Stimulated activated CD4-positive, alpha-beta T cell treated with anti-CD3 and anti-CD28 coated beads, Interleukin-4, amount 100 ng/mL, for 1 hour (primary cell): ENCODE measurements around the gene PRR12.

Experiments
- DNase-seq: peaks from one replicate; pipeline ENCODE4 v3.0.0-alpha.2; 2020

The PRR12 gene

DNA sequence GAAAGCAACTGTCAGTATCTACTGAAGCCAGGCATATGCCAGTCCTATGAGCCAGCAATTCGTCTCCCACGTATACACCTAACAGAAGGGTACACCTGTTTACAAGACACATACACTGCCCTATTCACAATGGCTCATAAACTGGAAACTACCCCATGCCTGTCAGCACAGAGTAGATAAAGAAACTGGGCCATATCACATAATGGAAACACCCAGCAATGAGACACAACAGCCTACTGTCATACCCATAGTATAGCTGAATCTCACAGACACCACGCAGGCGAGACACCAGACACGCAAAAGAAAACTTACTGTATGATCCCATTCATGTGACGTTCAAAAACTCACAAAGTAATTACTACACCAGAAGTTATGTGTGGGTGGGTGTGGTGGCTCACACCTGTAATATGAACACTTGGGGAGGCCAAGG, 26.4 kb upstream of the PRR12 start:
- peak; percentile 52 for DNase-seq

- no peak for DNase-seq
Measured at GRCh38 chr19:49565261-49565660, 25.7 kb upstream of the PRR12 start.

DNA sequence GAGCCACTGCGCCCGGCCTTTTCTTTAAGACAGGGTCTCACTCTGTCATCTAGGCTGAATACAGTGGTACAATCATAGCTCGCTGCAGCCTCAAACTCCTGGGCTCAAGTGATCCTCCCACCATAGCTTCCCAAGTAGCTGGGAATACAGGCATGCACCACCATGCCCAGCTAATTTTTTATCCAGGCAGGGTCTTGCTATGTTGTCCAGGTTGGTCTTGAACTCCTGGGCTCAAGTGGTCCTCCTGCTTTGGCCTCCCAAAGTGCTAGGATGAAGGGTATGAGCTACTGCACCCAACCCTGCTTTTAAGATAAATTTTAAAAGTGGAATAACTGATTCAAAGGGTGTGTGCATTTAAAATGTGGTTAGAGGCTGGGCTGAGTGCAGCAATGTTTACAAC, 24.7 kb upstream of the PRR12 start:
- DNase-seq, result no peak

- peak; percentile 32 for DNase-seq
Measured at GRCh38 chr19:49567861-49568441, 23.0 kb upstream of the PRR12 start.

- DNase-seq, result peak; percentile 51
Measured at GRCh38 chr19:49570138-49570856, 20.7 kb upstream of the PRR12 start.

DNA sequence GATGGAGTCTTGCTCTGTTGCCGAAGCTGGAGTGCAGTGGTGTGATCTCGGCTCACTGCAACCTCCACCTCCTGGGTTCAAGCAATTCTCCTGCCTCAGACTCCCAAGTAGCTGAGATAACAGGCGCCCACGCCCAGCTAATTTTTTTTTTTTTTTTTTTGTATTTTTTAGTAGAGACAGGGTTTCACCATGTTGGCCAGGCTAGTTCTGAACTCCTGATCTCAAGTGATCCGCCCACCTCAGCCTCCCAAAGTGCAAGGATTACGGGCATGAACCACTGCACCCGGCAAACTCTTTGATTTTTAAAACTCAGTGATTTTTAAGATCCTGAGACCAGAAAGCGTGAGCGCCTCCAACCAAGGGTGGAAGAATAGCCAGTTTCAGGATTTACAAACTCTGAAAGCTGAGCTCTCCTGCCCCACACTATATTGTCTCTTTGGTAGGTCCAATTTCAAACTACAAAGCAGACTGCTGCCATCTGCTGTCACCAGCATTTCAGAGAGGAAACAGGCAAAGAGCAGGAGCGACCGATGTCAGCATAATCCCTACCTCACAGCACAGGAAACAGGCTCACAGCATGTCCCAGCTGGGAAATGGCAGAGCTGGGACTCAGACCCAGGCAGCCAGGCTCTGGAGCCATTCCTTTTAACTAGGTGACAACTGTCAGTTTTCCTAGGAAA, 19.8 kb upstream of the PRR12 start:
- no peak for DNase-seq

- no peak for DNase-seq
Measured at GRCh38 chr19:49573009-49573408, 18.0 kb upstream of the PRR12 start.

DNA sequence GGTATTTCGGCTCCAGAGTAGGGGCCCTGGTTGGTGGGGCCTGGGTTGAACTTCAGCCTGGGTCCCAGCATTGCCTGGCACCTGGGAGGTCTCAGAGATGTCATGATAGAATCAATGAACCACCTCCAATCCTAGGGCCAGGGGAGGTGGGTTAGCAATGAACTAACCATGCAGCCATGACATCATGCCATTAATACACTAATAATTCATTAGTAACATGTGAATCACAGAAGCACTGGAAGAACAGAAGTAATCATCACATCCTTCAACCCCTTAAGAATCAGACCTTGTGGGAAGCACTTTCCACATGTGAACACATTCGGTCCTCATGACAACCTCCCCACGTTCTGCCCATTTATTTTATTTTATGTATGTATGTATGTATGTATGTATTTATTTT, 17.6 kb upstream of the PRR12 start:
- DNase-seq, result no peak

- DNase-seq, result no peak
Measured at GRCh38 chr19:49574206-49574755, 16.7 kb upstream of the PRR12 start.

DNA sequence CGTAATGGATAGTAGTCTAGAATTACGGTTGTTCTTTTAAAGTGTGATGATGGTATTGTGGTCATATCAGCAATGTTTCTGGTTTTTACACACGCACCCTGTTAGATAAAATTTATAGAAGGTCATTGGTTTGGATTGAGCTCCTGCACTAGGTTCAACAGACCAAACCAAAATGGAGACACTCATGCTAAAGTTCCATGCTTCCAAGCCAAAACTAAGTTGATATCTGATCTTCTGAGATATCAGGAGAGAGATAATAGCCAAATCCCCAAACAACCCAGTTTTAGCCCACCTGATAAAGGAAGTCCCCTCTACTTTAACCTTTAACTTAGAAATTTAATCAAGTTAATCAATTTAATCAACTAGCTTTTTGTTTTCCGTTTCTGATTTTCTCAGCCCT, 11.8 kb upstream of the PRR12 start:
- no peak for DNase-seq

- DNase-seq, result no peak
Measured at GRCh38 chr19:49579947-49580263, 11.1 kb upstream of the PRR12 start.

GRCh38 chr19:49580264-49581006, 10.5 kb upstream of the PRR12 start, which contains the start of gene NOSIP:
Gene NOSIP (minus strand): TSS chr19:49580556. CDS start chr19:49560691, 19,865 bp downstream.
- DNase-seq, result peak; percentile 94

- no peak for DNase-seq
Measured at GRCh38 chr19:49581007-49581508, 9.9 kb upstream of the PRR12 start, which contains the start of gene PRRG2. Gene PRRG2 (plus strand): TSS chr19:49581316. CDS start chr19:49583220, 1,904 bp downstream.

DNA sequence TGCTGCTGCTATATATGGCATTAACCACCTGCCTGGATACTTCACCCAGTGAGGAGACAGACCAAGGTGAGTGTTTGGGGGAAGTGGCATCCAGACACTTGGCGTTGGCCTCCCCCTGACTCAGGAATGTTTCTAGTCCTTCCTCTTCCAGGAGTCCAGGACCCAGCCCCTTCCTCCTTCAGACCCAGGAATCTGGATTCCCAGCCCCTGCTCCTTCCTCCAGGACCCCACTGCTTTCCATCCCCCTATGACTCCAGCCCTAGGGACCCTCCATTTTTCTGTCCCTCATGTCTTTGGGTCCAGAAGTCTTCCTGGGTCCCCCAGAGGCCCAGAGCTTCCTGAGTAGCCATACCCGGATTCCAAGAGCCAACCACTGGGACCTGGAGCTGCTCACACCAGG, 7.7 kb upstream of the PRR12 start:
- DNase-seq, result no peak

GRCh38 chr19:49585023-49585422, 6.0 kb upstream of the PRR12 start:
- DNase-seq, result no peak

- DNase-seq, result no peak
Measured at GRCh38 chr19:49587227-49587626, 3.8 kb upstream of the PRR12 start.

DNA sequence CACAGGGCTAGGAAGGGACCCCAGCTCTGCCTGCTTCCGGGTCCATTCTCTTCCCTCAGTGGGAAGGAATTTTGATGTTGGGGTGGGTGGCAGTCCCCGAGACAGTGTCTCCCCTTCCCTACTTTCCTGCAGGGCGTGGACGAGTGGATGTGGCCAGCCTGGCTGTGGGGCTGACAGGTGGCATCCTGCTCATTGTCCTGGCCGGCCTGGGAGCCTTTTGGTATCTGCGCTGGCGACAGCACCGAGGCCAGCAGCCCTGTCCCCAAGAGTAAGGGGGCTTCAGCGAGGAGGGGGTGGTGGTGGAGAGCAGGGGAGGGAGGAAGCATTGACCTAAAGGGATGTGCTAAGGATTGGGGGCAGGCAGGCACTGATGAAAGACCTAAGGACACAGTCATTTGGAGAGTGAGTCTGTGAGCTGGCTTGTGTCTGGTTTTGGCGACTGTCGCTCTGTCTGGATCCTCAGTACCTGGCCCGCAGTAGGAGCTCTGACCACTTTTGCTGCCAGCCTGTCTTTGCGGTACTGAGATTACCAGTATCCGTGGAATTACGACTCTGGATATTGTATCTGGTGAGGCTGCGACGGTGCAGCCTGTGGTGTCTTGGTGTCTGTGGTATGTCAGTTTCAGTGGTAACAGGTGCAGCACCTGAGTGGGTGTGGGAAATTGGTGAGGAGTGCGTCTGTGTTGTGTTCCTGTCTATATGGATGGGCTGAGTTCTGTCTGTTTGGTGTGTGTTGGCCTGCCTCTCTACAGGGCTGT, 2.4 kb upstream of the PRR12 start:
- DNase-seq, result peak; percentile 45

- DNase-seq, result no peak
Measured at GRCh38 chr19:49589502-49589905, 1.5 kb upstream of the PRR12 start.

GRCh38 chr19:49590071-49590970, 661 bp upstream of the PRR12 start:
- DNase-seq, result peak; percentile 88

GRCh38 chr19:49591731-49592485, 926 bp downstream of the PRR12 start:
- DNase-seq, result peak; percentile 48
